ENCODE results near the gene OSTM1.
"Not testable (repeated sequence)": the region's sequence is repeated elsewhere in the genome, so short reads cannot be mapped to it uniquely, and the experiment has no call there.

Gene OSTM1

DNA sequence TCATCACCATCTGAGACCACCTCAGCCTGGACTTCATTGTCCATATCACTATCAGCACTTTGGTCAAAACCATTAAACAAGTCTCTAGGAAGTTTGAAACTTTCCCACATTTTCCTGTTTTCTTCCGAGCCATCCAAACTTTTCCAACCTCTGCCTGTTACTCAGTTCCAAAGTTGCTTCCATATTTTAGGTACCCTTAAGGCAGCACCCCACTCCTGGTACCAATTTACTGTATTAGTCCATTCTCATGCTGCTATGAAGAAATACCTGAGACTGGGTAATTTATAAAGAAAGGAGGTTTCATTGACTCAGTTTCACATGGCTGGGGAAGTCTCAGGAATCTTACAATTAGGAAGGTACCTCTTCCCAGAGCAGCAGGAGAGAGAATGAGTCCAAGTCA lies 65.3 kb downstream of the OSTM1 start:
- peaks cover 23% of the 10 kb centered on the region for H3K9me3 ChIP-seq (ENCODE audit: insufficient read depth, low read depth, low read length)
- H3K36me3 ChIP-seq (ENCODE audit: insufficient read depth, low read depth, low read length); H3K27ac ChIP-seq (ENCODE audit: low read length); H3K27me3 ChIP-seq (ENCODE audit: insufficient read depth, low read length); H3K4me3 ChIP-seq (ENCODE audit: low read length); H3K4me1 ChIP-seq (ENCODE audit: insufficient read depth, low read length); H3K9ac ChIP-seq (ENCODE audit: low read depth, low read length): not testable (repeated sequence)

DNA sequence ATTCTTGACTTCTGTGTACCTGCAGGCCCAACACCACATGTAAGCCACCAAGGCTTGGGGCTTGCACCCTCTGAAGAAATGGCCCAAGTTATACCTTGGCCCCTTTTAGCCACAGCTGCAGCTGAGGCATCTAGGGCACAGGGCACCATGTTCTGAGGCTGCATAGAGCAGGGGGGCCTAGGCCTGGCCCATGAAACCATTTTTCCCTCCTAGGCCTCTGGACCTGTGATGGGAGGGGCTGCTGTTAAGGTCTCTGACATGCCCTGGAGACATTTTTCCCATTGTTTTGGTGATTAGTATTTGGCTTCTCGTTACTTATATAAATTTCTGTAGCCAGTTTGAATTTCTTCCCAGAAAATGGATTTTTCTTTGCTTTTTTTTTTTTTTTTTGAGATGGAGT lies 66.2 kb downstream of the OSTM1 start:
- Histone ChIP-seq H3K9ac (ENCODE audit: low read depth, low read length) (no peak overlapping the region), H3K27ac (ENCODE audit: low read length) (no peak overlapping the region), H3K4me1 (ENCODE audit: insufficient read depth, low read length) (no peaks in the 10 kb centered on the region), H3K9me3 (ENCODE audit: insufficient read depth, low read depth, low read length) (peaks cover 20% of the 10 kb centered on the region), H3K4me3 (ENCODE audit: low read length) (no peak overlapping the region), H3K36me3 (ENCODE audit: insufficient read depth, low read depth, low read length) (no peaks in the 10 kb centered on the region), H3K27me3 (ENCODE audit: insufficient read depth, low read length) (no peaks in the 10 kb centered on the region)

DNA sequence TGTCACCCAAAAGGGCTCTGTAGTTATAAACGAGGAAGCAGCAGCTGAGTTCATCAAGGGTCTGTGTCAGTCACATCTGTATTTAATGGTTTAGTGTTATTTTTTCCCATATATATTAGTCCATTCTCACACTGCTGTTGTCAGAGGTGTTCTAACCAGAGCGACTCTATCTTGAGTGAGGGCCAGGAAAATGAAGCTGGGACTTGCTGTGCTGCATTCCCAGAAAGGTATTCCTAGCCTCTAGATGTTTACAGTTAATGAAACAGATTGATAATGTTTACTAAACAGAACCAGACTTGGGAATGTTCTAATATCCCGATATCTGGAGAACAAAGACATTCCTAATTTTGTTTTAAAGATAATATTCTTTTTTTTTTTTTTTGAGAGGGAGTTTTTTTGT lies 68.6 kb downstream of the OSTM1 start:
- Histone ChIP-seq H3K9me3 (ENCODE audit: insufficient read depth, low read depth, low read length) (peaks cover 20% of the 10 kb centered on the region), H3K27me3 (ENCODE audit: insufficient read depth, low read length) (no peaks in the 10 kb centered on the region), H3K27ac (ENCODE audit: low read length) (no peak overlapping the region), H3K9ac (ENCODE audit: low read depth, low read length) (no peak overlapping the region), H3K4me3 (ENCODE audit: low read length) (no peak overlapping the region), H3K36me3 (ENCODE audit: insufficient read depth, low read depth, low read length) (no peaks in the 10 kb centered on the region), H3K4me1 (ENCODE audit: insufficient read depth, low read length) (0 out of 2 replicates have a peak, but pooled peaks cover 10% of the 10 kb centered on the region)

DNA sequence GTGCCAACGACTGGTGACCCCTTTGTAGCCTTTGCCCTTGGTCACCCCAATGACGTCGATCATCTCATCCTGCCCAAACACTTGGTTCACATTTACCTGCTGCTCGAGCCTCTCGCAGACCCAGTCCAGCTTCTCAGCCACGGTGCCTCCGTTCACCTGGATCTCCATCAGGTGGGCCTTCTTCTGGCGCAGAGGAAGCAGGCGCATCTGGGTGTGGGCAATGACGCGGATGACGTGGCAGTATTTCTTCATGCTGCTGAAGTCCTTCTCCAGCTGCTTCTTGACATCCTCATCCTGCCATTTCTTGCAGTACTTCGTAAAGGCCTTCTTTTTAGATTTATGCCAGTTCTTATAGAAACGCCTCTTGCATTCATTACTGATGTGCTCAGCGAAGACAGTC lies 69.7 kb downstream of the OSTM1 start:
- H3K4me3 ChIP-seq (ENCODE audit: low read length), result no peak overlapping the region

DNA sequence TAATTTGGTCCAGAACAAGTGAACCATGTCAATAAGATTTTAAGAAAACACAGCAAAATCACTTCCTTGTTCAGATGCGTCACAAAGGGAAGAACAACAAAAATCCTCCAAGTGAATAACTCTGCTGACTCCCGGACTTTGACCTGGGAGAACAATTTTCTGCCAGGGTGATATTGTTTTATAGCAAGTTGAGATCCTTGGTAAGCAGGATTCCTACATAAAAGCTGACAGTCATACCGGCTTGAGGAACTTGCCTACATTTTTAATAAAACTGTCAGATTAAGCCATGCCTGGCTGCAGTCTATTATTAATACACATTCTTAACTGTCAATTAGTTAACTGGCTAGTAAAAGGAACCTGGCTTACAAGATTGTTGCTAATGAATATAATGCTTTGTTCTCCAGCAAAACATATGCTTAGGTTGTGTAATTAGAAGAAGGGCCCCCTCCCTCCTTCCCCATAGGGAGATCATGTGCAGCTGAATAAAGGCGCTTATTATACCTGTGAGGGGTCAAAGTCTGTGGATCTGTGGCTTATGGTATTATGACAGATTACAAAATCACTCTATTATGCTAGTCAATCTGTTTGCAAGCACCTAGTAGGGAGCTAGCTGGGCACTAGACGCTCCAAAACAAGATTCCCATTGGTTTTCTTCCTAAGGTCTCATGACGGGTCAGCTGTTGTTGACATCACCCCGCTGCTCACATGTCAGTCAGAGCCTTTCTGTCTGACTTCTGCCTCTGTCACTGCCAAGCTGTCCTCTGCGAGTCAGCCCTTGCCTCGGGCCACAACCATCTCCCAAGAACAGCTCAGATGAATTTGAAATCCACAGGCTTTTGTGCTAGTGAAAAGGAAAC lies 71.9 kb downstream of the OSTM1 start:
- no peaks in the 10 kb centered on the region for H3K9me3 ChIP-seq (ENCODE audit: insufficient read depth, low read depth, low read length)
- H3K36me3 ChIP-seq (ENCODE audit: insufficient read depth, low read depth, low read length), result no peaks in the 10 kb centered on the region
- H3K27ac ChIP-seq (ENCODE audit: low read length), result no peak overlapping the region
- H3K9ac ChIP-seq (ENCODE audit: low read depth, low read length), result no peak overlapping the region
- H3K27me3 ChIP-seq (ENCODE audit: insufficient read depth, low read length), result no peaks in the 10 kb centered on the region
- H3K4me1 ChIP-seq (ENCODE audit: insufficient read depth, low read length), result 0 out of 2 replicates have a peak, but pooled peaks cover 10% of the 10 kb centered on the region
- H3K4me3 ChIP-seq (ENCODE audit: low read length), result no peak overlapping the region

More for the DNA sequence above, 69.7 kb downstream of the OSTM1 start:
- Histone ChIP-seq H3K27me3 (ENCODE audit: insufficient read depth, low read length) (no peaks in the 10 kb centered on the region), H3K9me3 (ENCODE audit: insufficient read depth, low read depth, low read length) (peaks cover 19% of the 10 kb centered on the region), H3K36me3 (ENCODE audit: insufficient read depth, low read depth, low read length) (no peaks in the 10 kb centered on the region), H3K27ac (ENCODE audit: low read length) (no peak overlapping the region), H3K9ac (ENCODE audit: low read depth, low read length) (no peak overlapping the region), H3K4me1 (ENCODE audit: insufficient read depth, low read length) (0 out of 2 replicates have a peak, but pooled peaks cover 10% of the 10 kb centered on the region)

DNA sequence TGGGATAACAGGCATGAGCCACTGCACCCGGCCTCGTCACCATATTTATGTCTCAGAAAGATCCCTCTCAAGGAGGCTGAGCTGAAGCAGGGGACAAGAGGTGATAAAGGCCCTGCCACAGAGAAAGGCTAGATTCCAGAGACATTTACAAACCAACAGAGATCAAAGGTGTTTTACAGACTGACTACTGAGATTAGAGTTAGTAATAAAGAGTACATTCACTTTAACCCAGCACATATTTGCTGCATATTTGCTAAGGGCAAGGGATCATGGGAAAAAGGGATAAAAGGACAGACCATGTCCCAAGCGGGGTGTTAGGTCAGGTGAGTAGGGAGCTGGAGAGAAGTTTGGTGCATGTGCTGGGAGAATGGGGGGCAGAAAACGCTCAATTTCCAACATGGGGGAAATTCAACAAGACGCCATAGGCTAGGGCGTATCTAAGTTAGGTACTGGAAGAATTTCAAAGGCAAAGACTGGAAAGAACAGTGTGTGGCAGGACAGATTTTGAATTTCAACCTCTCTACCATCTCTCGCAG lies 72.8 kb downstream of the OSTM1 start:
- Histone ChIP-seq H3K4me1 (ENCODE audit: insufficient read depth, low read length) (0 out of 2 replicates have a peak, but pooled peaks cover 10% of the 10 kb centered on the region), H3K36me3 (ENCODE audit: insufficient read depth, low read depth, low read length) (no peaks in the 10 kb centered on the region), H3K27me3 (ENCODE audit: insufficient read depth, low read length) (no peaks in the 10 kb centered on the region), H3K9ac (ENCODE audit: low read depth, low read length) (no peak overlapping the region), H3K9me3 (ENCODE audit: insufficient read depth, low read depth, low read length) (no peaks in the 10 kb centered on the region), H3K4me3 (ENCODE audit: low read length) (no peak overlapping the region), H3K27ac (ENCODE audit: low read length) (no peak overlapping the region)

DNA sequence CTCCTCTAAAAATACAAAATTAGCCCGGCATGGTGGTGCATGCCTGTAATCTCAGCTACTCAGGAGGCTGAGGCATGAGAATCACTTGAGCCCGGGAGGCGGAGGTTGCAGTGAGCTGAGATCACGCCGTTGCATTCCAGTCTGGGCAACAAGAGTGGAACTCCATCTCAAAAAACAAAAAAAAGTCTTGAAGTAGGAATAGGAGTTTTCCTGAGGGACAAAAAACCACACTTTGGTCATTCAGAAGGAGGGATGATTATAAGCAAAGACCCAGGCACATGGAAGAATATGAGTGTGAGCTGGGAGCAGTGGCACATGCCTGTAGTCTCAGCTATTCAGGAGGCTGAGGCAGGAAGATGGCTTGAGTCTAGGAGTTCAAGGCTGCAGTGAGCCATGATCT lies 74.3 kb downstream of the OSTM1 start:
- H3K4me1 ChIP-seq (ENCODE audit: insufficient read depth, low read length); H3K9me3 ChIP-seq (ENCODE audit: insufficient read depth, low read depth, low read length); H3K36me3 ChIP-seq (ENCODE audit: insufficient read depth, low read depth, low read length); H3K4me3 ChIP-seq (ENCODE audit: low read length); H3K9ac ChIP-seq (ENCODE audit: low read depth, low read length); H3K27ac ChIP-seq (ENCODE audit: low read length); H3K27me3 ChIP-seq (ENCODE audit: insufficient read depth, low read length): not testable (repeated sequence)

DNA sequence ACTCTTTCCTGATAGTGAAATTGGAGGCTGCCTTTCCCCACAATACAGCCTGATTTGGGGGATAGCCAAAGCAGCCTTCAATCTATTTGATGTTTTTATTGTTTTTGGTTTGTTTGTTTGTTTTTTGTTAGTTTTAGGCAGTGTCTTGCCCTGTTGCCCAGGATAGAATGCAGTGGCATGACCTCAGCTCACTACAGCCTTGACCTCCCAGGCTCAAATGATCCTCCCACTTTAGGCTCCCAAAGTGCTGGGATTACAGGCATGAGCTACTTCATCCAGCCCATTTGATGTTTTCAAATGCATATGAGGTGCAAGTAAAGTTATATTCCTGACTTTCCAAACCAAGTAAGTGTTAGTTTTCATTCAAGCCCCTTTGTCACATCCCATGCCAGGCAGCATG lies 75.2 kb downstream of the OSTM1 start:
- H3K4me1 ChIP-seq (ENCODE audit: insufficient read depth, low read length), result 0 out of 2 replicates have a peak, but pooled peaks cover 10% of the 10 kb centered on the region
- no peaks in the 10 kb centered on the region for H3K9me3 ChIP-seq (ENCODE audit: insufficient read depth, low read depth, low read length)
- no peak overlapping the region for H3K27ac ChIP-seq (ENCODE audit: low read length)
- H3K9ac ChIP-seq (ENCODE audit: low read depth, low read length), result no peak overlapping the region
- no peaks in the 10 kb centered on the region for H3K27me3 ChIP-seq (ENCODE audit: insufficient read depth, low read length)
- H3K36me3 ChIP-seq (ENCODE audit: insufficient read depth, low read depth, low read length), result no peaks in the 10 kb centered on the region
- no peak overlapping the region for H3K4me3 ChIP-seq (ENCODE audit: low read length)

DNA sequence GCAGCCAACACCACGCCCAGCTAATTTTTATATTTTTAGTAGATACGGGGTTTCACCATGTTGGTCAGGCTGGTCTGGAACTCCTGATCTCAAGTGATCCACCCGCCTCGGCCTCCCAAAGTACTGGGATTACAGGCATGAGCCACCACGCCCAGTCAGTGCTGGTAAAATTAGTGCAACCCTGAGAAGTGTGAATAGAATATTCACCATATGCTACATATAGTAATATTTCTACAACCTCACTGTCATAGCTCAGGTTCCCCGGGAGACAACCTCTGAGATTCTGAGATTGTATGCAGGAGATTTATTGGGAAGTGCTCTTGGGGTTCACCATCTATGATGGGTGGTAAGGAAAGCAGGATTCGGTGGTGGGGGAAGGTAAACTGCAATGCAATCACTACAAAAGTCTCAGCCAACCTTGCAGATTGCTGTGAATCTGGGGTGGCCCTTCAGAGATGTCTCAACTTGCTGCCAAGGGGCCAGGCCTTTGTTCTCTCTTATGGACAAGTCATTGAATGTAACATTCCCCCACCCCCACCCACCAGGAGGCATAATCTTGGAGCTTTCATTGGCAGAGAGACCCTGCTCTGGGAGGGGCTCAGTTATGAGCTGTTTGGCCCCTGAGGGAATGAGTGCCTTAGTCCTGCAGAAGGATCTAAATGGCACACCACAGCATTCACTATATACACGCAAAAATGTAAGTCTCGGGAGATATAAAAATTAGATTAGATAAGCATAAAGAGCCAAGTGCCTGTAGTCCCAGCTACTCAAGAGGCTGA lies 82.6 kb downstream of the OSTM1 start:
- H3K9me3 ChIP-seq (ENCODE audit: insufficient read depth, low read depth, low read length), result no peaks in the 10 kb centered on the region
- H3K9ac ChIP-seq (ENCODE audit: low read depth, low read length), result no peak overlapping the region
- H3K27me3 ChIP-seq (ENCODE audit: insufficient read depth, low read length), result no peaks in the 10 kb centered on the region
- H3K27ac ChIP-seq (ENCODE audit: low read length), result no peak overlapping the region
- H3K4me3 ChIP-seq (ENCODE audit: low read length), result no peak overlapping the region
- peaks cover 29% of the 10 kb centered on the region; the same call in 1 of the 2 replicates for H3K4me1 ChIP-seq (ENCODE audit: insufficient read depth, low read length)
- no peaks in the 10 kb centered on the region for H3K36me3 ChIP-seq (ENCODE audit: insufficient read depth, low read depth, low read length)
